ENCODE measurements around the gene FBXO28.

FBXO28 gene

DNA sequence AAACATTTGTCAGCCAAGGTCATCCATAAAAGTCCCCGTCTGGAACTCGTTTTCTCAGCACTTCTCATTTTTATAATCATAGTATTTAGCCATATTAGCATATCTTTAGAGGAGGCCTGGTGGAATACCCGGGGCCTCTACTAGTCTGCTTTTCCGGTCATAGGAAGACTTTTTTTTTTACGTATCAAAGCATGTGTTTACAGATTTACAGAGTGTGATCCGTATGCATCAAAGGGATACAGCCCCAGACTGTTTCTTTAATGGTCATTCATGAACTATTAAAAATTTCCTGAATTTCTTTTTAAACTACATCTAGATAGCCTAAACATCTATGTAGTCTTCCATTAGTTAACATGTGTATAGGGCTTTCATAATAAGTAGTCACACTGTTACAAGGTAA is 45.6 kb downstream of the FBXO28 start:
- no peak for DNase-seq (ENCODE audit: low spot score)

DNA sequence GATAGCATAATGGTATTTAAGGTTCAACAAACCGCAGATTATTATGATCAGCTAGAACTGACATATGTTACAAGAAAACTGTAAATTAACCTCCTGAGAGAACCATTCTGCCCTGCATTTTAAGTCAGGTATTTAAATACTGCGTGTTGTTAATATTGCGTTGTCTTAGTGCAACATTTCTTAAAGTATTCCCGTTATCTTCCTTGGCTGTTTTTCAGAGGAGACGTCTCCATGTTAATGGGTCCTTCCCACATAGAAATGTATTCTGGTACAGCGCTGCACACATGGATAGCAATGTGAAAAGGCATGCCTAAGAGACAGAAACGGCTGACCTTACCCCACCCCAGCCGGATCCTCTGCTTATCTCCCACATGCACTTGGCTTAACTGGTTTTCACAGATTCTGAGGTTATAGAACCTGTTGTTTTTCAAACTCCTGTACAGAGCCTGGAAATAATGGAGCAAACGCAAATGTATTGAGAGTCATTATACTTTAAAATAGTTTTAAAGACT is 46.3 kb downstream of the FBXO28 start:
- no peak for DNase-seq (ENCODE audit: low spot score)

- no peak for DNase-seq (ENCODE audit: low spot score)
Observed at GRCh38 chr1:224162768-224163167, 48.9 kb downstream of the FBXO28 start.

DNA sequence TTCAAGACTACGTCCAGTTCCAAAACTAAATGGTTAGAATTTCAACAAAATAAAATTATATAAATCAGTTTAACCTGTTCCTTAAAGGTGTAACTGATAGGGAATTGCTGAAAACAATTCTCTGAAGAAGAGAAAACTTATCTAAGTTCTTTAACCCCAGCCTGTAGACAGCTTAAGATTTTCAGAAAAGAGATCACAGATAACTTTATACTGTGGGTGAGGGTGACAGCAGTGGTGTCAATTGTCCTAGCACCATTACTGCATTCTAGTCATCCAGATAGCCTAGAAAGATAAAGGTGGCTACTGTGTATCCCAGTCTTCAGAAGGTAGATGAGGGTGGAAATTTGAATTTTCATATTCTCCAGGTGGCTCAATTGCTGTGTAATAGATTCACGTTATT is 49.4 kb downstream of the FBXO28 start:
- no peak for DNase-seq (ENCODE audit: low spot score)

GRCh38 chr1:224168859-224169380 is 55.0 kb downstream of the FBXO28 start:
- DNase-seq (ENCODE audit: low spot score): no peak

GRCh38 chr1:224169718-224170270 is 55.9 kb downstream of the FBXO28 start:
- no peak for DNase-seq (ENCODE audit: low spot score)

GRCh38 chr1:224170343-224170742 is 56.4 kb downstream of the FBXO28 start:
- no peak for DNase-seq (ENCODE audit: low spot score)

GRCh38 chr1:224170748-224171478 is 57.0 kb downstream of the FBXO28 start:
- no peak for DNase-seq (ENCODE audit: low spot score)

- DNase-seq (ENCODE audit: low spot score): no peak
Observed at GRCh38 chr1:224172229-224172628, 58.3 kb downstream of the FBXO28 start.

- DNase-seq (ENCODE audit: low spot score): no peak
Observed at GRCh38 chr1:224173523-224173922, 59.6 kb downstream of the FBXO28 start.

- no peak for DNase-seq (ENCODE audit: low spot score)
Observed at GRCh38 chr1:224175617-224176016, 61.7 kb downstream of the FBXO28 start.

DNA sequence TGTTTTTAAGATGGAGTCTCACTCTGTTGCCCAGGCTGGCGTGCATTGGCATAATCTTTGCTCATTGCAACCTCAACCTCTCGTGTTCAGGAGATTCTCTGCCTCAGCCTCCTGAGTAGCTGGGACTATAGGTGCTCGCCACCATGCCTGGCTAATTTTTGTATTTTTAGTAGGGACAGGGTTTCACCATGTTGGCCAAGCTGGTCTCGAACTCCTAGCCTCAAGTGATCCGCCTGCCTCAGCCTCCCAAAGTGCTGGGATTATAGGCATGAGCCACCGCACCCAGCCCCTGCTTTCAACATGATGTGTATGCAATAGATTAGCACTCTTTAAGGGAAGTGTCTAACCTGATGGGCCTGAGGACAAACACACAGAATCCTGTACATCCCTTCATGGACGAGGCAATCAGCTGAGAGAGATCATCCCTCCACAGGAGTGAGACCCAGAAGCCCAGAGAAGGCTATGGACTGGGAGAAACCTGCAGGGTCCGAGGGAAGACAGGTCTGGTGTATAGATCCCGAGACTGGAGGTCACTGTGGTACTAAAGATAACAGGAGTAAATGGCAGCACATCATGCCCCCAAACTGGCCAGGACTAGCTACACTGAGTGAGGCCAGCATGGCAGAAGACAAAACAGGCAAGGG is 63.6 kb downstream of the FBXO28 start:
- DNase-seq (ENCODE audit: low spot score): no peak

GRCh38 chr1:224178894-224179293 is 65.0 kb downstream of the FBXO28 start:
- no peak for DNase-seq (ENCODE audit: low spot score)

- no peak for DNase-seq (ENCODE audit: low spot score)
Observed at GRCh38 chr1:224180783-224181452, 67.0 kb downstream of the FBXO28 start.

DNA sequence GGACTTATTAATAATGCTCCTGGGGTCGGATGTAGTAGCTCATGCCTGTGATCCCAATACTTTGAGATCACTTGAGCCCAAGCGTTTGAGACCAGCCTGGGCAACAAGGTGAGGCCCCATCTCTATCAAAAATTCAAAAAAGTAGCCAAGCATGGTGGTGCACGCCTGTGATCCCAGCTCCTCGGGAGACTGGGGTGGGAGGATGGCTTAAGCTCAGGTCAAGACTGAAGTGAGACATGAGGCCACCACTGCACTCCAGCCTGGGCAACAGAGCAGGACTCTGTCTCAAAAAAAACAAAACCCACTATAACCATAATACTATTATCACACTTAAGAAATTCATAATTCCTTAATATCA is 67.5 kb downstream of the FBXO28 start:
- no peak for DNase-seq (ENCODE audit: low spot score)

DNA sequence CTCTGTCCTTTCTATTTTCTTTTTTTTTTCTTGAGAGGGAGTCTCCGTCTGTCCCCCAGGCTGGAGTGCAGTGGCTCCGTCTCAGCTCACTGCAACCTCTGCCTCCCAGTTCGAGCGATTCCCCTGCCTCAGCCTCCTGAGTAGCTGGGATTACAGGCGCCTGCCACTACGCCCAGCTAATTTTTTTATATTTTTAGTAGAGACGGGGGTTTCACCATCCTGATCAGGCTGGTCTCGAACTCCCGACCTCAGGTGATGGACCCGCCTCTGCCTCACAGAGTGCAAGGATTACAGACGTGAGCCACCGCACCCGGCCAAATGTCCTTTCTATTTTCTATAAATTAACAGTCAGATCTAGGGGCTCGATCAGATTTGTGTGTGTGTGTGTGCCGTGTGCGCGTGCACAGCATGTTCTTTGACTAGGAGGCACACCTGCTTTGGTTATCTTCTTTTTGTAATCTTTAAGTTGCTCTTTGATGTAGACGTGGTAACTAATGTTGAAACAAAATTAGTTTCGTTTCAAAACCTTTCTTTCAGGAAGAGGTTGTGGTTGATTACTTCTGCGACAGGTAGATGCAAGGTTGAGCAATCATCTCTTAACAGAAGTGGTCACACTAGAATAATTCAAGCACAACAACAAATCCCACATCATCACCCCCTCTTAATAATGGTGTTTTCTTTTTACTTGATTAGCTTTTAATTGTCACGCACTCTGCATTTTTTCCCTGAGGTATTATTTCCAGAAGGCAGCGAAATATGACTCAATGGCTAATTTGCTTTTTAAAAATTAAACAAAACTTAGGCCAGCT is 68.3 kb downstream of the FBXO28 start:
- no peak for DNase-seq (ENCODE audit: low spot score)

DNA sequence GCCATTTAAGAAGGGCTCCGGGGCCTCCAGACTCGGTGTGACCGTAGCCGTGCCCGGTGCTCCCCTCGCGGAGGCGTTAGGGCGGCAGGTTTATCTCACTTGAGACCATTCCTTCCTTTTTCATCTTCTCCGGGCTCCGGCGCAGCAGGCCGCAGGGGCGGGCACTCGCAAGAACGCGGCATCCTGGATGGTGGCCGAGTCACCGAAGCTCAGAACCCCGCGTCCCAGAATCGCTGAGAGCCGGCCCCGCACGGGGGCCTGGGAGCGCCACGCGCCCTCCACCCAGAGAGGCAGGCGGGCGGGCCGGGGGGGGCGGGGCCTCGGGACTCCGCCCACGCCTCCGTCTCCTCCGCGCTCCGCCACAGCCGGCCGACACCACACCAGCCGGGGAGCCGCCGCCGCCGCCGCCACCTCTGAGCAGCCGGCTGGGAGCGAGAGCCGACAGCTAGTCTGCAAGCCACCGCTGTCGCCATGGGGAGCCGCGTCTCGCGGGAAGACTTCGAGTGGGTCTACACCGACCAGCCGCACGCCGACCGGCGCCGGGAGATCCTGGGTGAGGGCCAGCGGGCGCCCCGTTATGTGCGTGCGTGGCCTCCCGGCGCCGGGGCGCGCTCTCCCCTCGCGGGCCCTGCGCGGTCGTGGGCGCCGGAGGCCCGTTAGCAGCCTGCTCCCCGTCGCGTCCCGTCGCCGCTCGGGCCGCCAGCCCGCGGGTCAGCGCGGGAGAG is 69.1 kb downstream of the FBXO28 start, which contains the start of gene DEGS1:
Gene DEGS1, plus strand, starts transcription at position 375 of the 725 bp plus-strand sequence. Its CDS starts 97 bp downstream, at position 472.
- DNase-seq (ENCODE audit: low spot score): peak; percentile 94

- DNase-seq (ENCODE audit: low spot score): peak; percentile 85
Observed at GRCh38 chr1:224183591-224184312, 69.8 kb downstream of the FBXO28 start.

- DNase-seq (ENCODE audit: low spot score): no peak
Observed at GRCh38 chr1:224185208-224185607, 71.3 kb downstream of the FBXO28 start.

GRCh38 chr1:224188286-224188685 is 74.4 kb downstream of the FBXO28 start:
- no peak for DNase-seq (ENCODE audit: low spot score)

Data from left forelimb (tissue), 1 donor.